B cell (primary cell): ENCODE data around the gene XRCC6. TPM values are rescaled to one million over a fixed set of nuclear protein-coding genes. Genes with fewer than 3 reads are reported as not detected.

Source experiments
- ATAC-seq: fragments of 200-7000 bp; cut with Tn5 transposase; one replicate; pipeline ENCODE4 v1.10.0; 2021; ENCODE audit warnings: low read depth, mild to moderate bottlenecking, moderate number of reproducible peaks, moderate library complexity
- CTCF ChIA-PET: fragments of 350-600 bp; sonication (Branson Sonifier 250); formaldehyde crosslinking; loops from one replicate; lab custom pipeline; 2021; ENCODE audit warnings: antibody characterized with exemption, inconsistent platforms; lab: Charles Lee
- POLR2A ChIA-PET: fragments of 350-600 bp; sonication (Branson Sonifier 250); formaldehyde crosslinking; loops from one replicate; lab custom pipeline; 2021; ENCODE audit warnings: antibody characterized with exemption; lab: Charles Lee
- DNase-seq: peaks from one replicate; pipeline ENCODE4 v3.0.0; 2013
- H2AFZ ChIP-seq: 2 replicates; pipeline ENCODE4 v1.6.1; 2012; ENCODE audit warnings: mild to moderate bottlenecking, low read depth, low read length; ENCODE audit not compliant: insufficient read depth, poor library complexity, severe bottlenecking
- H3K27ac ChIP-seq, 2 donors: 1 replicate in 1 of 2; 2 replicates in 1 of 2; pipeline ENCODE4 v1.5.1; 2012 to 2013; ENCODE audit warnings: low read length in 2 of 2, mild to moderate bottlenecking in 2 of 2, moderate library complexity in 1 of 2
- H3K27me3 ChIP-seq, 4 experiments: fragments of 200-600 bp in 1 of 4; sonication (generic) in 1 of 4; replicated peaks in 1 of 4; 1 replicate in 2 of 4; 2 replicates in 2 of 4; pipeline versions ENCODE4 v1.6.1 to v1.7.0; 2013 to 2016; ENCODE audit warnings: low read length in 3 of 4, mild to moderate bottlenecking in 2 of 4, mixed read lengths in 1 of 4, moderate library complexity in 1 of 4; ENCODE audit not compliant: insufficient read depth in 4 of 4, control insufficient read depth in 3 of 4; ENCODE audit errors: control extremely low read depth in 1 of 4
- H3K36me3 ChIP-seq, 2 experiments: replicated peaks in 1 of 2; 1 replicate in 1 of 2; 2 replicates in 1 of 2; pipeline versions ENCODE4 v1.6.1 to v1.7.1; 2013; ENCODE audit warnings: low read length in 1 of 2; ENCODE audit not compliant: insufficient read depth in 2 of 2, control insufficient read depth in 1 of 2; ENCODE audit errors: control extremely low read depth in 1 of 2, extremely low read depth in 1 of 2
- H3K4me1 ChIP-seq, 2 donors: fragments of 200-600 bp in 1 of 2; sonication (generic) in 1 of 2; 1 replicate in 1 of 2; 2 replicates in 1 of 2; pipeline versions ENCODE4 v1.5.1 to v1.6.1; 2013 to 2017; ENCODE audit warnings: low read length in 2 of 2; ENCODE audit not compliant: control insufficient read depth in 2 of 2, insufficient read depth in 2 of 2
- H3K4me2 ChIP-seq: replicated peaks from 2 replicates; pipeline ENCODE3; 2012; ENCODE audit warnings: mild to moderate bottlenecking, low read depth, low read length; ENCODE audit not compliant: poor library complexity, severe bottlenecking
- H3K4me3 ChIP-seq, 5 experiments: fragments of 200-600 bp in 1 of 5; sonication (generic) in 1 of 5; 1 replicate in 3 of 5; 2 replicates in 2 of 5; pipeline versions ENCODE4 v1.5.1 to v1.7.0; 2011 to 2016; ENCODE audit warnings: low read length in 4 of 5, mild to moderate bottlenecking in 4 of 5, low read depth in 2 of 5, control low read depth in 1 of 5, moderate library complexity in 1 of 5; ENCODE audit not compliant: insufficient read depth in 1 of 5; ENCODE audit errors: control extremely low read depth in 1 of 5, extremely low read depth in 1 of 5
- H3K79me2 ChIP-seq: fragments of 200-600 bp; sonication (generic); one replicate; pipeline ENCODE4 v1.6.0; 2016; ENCODE audit warnings: low read length; ENCODE audit not compliant: control insufficient read depth, insufficient read depth
- H3K9ac ChIP-seq: fragments of 200-600 bp; sonication (generic); 2 replicates; pipeline ENCODE4 v1.6.1; 2017; ENCODE audit warnings: mild to moderate bottlenecking, low read length, moderate library complexity
- H3K9me3 ChIP-seq, 3 donors: one replicate each; pipeline versions ENCODE4 v1.6.1 to v1.7.1; 2013; ENCODE audit warnings: low read length in 2 of 3; ENCODE audit not compliant: control insufficient read depth in 2 of 3, insufficient read depth in 1 of 3; ENCODE audit errors: control extremely low read depth in 1 of 3
- H4K20me1 ChIP-seq: 2 replicates; pipeline ENCODE4 v1.6.0; 2012; ENCODE audit warnings: mild to moderate bottlenecking, low read length; ENCODE audit not compliant: insufficient read depth, control insufficient read depth, poor library complexity, severe bottlenecking
- H3K27ac Mint-ChIP-seq: one replicate; pipeline ENCODE4 v1.8.0; 2021; ENCODE audit warnings: mixed read lengths
- H3K27me3 Mint-ChIP-seq: one replicate; pipeline ENCODE4 v1.8.0; 2021; ENCODE audit warnings: mixed read lengths
- H3K4me1 Mint-ChIP-seq: one replicate; pipeline ENCODE4 v1.8.0; 2021; ENCODE audit warnings: mixed read lengths
- H3K4me3 Mint-ChIP-seq: one replicate; pipeline ENCODE4 v1.8.0; 2021; ENCODE audit warnings: mixed read lengths
- H3K9me3 Mint-ChIP-seq: one replicate; pipeline ENCODE4 v1.8.0; 2022; ENCODE audit warnings: mixed read lengths; ENCODE audit not compliant: insufficient read depth
- EZH2 ChIP-seq: IDR thresholded peaks from 2 replicates; pipeline ENCODE4 v1.6.1; 2012; ENCODE audit warnings: borderline replicate concordance, low read depth, mild to moderate bottlenecking, moderate library complexity, low read length; ENCODE audit not compliant: insufficient read depth, poor library complexity, severe bottlenecking
- WGBS: methylation state at CpG from one replicate; pipeline ENCODE4 v1.1.5; 2013; ENCODE audit warnings: missing lambda C conversion rate; ENCODE audit not compliant: insufficient coverage; 5-methylcytosine and 5-hydroxymethylcytosine counted together
- intact Hi-C: fragments of 100-400 bp; cut with micrococcal nuclease; formaldehyde crosslinking; loops from one replicate; pipeline ENCODE4 v1.10.0; 2022
- polyA plus RNA-seq: library from polyadenylated mRNA; depleted of rRNA; stranded (reverse); fragments of >200 nt; gene quantifications from 2 replicates; pipeline ENCODE4 v1.2.3, GENCODE V29; 2012
- total RNA-seq, 2 donors: library from RNA; stranded (reverse); fragments of 120-200 nt in 1 of 2; gene quantifications; 1 replicate in 1 of 2; 2 replicates in 1 of 2; pipeline versions ENCODE4 v1.2.3 to v1.2.4, GENCODE V29; 2013 to 2022
- TF ChIP-seq, protein P1 (sequence below): fragments of 200-600 bp; IDR thresholded peaks from one replicate; pipeline ENCODE4 v1.8.0; 2022; ENCODE audit warnings: antibody characterized with exemption, mild to moderate bottlenecking

XRCC6 gene
- total and polyA plus RNA-seq, 2 donors (not counting 1 experiment from before 2014, with no cell fraction given), result 55.4 to 180 TPM

DNA sequence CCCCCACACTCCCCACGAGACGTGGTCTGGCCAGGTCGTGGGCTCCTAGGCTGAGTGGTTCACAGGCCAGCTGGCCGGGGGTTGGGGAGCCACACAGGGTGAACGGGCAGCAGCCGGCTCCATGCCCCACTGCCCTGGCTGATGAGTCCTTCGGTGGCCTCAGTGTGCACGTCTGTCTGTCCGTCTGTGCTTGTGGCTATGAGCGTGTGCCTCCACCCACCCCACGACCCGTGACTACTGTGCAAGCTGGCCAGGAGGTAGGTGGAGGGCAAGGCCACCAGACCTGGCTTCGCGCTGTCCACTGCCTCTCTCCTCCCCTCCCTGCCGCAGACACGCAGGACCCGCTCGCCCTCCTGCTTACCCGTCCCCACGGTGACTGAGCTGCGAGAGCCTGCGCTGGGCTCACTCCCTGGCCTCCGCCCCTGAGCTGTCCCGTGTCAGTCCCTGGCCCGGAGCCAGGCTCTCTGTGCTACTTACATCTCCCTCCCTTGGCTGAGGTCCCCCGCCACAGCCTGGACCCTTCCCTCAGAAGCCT, 46.2 kb upstream of the XRCC6 start:
- no peaks in the 10 kb centered on the region for H3K79me2 ChIP-seq
- TF ChIP-seq EZH2, result no peak
- TF ChIP-seq, protein P1, sequence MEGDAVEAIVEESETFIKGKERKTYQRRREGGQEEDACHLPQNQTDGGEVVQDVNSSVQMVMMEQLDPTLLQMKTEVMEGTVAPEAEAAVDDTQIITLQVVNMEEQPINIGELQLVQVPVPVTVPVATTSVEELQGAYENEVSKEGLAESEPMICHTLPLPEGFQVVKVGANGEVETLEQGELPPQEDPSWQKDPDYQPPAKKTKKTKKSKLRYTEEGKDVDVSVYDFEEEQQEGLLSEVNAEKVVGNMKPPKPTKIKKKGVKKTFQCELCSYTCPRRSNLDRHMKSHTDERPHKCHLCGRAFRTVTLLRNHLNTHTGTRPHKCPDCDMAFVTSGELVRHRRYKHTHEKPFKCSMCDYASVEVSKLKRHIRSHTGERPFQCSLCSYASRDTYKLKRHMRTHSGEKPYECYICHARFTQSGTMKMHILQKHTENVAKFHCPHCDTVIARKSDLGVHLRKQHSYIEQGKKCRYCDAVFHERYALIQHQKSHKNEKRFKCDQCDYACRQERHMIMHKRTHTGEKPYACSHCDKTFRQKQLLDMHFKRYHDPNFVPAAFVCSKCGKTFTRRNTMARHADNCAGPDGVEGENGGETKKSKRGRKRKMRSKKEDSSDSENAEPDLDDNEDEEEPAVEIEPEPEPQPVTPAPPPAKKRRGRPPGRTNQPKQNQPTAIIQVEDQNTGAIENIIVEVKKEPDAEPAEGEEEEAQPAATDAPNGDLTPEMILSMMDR, result no peak
- H3K4me3 ChIP-seq, result no peak overlapping the region
- H3K4me2 ChIP-seq, result no peak overlapping the region
- no peaks in the 10 kb centered on the region for H3K9me3 Mint-ChIP-seq
- no peak overlapping the region for H3K9ac ChIP-seq
- no peaks in the 10 kb centered on the region for H3K27me3 ChIP-seq
- no peaks in the 10 kb centered on the region for H3K4me1 Mint-ChIP-seq
- no peaks in the 10 kb centered on the region for H4K20me1 ChIP-seq
- intact Hi-C loops, result no loop called here
- H3K4me1 ChIP-seq, result no peaks in the 10 kb centered on the region
- H3K27ac Mint-ChIP-seq, result no peak overlapping the region
- H2AFZ ChIP-seq, result no peak overlapping the region
- H3K27ac ChIP-seq, result no peak overlapping the region
- CTCF ChIA-PET, result no interaction called here
- POLR2A ChIA-PET, result no interaction called here
- no peak overlapping the region for H3K4me3 Mint-ChIP-seq
- no peaks in the 10 kb centered on the region for H3K9me3 ChIP-seq
- peaks cover 0 to 14% of the 10 kb centered on the region in 2 experiments for H3K36me3 ChIP-seq
- H3K27me3 Mint-ChIP-seq, result no peaks in the 10 kb centered on the region
- no peak for DNase-seq
- ATAC-seq, result no peak
- WGBS, result 92% methylated on average over 24 of the region's 26 CpGs

DNA sequence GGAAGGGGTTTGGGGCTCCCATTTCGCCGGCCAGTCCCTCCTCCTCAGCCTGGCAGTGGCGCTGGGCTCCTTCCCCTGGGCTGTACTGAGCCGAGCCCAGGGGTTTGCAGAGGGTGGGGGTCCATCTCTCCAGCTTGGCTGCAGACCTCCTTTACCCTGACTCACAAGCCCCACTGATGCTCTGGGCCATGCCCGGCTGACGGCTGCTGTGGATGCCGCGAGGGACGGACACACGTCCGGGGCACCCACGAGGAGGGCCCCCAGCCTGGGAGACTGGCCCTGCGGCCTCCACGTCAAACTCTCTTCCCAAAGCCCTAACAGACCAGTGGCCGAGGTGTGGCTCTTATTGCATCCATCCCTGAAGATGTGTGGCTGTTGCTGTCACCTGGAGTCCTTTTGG, 45.6 kb upstream of the XRCC6 start:
- no peak for TF ChIP-seq EZH2
- TF ChIP-seq, protein P1, result no peak
- Histone ChIP-seq H2AFZ (no peak overlapping the region), H3K4me3 (no peak overlapping the region), H3K9me3 (no peaks in the 10 kb centered on the region), H3K27ac (no peak overlapping the region), H3K79me2 (no peaks in the 10 kb centered on the region), H4K20me1 (no peaks in the 10 kb centered on the region), H3K36me3 (peaks cover 0 to 14% of the 10 kb centered on the region in 2 experiments), H3K9ac (no peak overlapping the region), H3K4me2 (no peak overlapping the region), H3K27me3 (no peaks in the 10 kb centered on the region), H3K4me1 (no peaks in the 10 kb centered on the region)
- Mint-ChIP-seq H3K4me1 (no peaks in the 10 kb centered on the region), H3K9me3 (no peaks in the 10 kb centered on the region), H3K27ac (no peak overlapping the region), H3K4me3 (no peak overlapping the region), H3K27me3 (no peaks in the 10 kb centered on the region)
- WGBS, result 97% methylated on average over 15 of the region's 15 CpGs
- no peak for ATAC-seq
- CTCF ChIA-PET, result no interaction called here
- intact Hi-C loops, result no loop called here
- DNase-seq, result no peak
- POLR2A ChIA-PET, result no interaction called here
